T-helper 17 cell (primary cell): ENCODE results near the gene MYADM. TPM values are rescaled to one million over a fixed set of nuclear protein-coding genes. Genes with fewer than 3 reads are reported as not detected.
"Not testable (repeated sequence)": the region's sequence is repeated elsewhere in the genome, so short reads cannot be mapped to it uniquely, and the experiment has no call there.

Experiments used
- ATAC-seq: fragments of 150-1000 bp; cut with Tn5 transposase; 2 replicates; pipeline ENCODE4 v1.10.0; 2021; ENCODE audit warnings: mild to moderate bottlenecking, moderate library complexity
- DNase-seq, 3 donors: peaks; one replicate each; pipeline versions ENCODE4 v3.0.0 to v3.0.0-alpha.2; 2020 to 2021
- H3K9me3 ChIP-seq: one replicate; pipeline ENCODE4 v1.7.0; 2013; ENCODE audit warnings: low read length, mild to moderate bottlenecking; ENCODE audit not compliant: control insufficient read depth, poor library complexity, severe bottlenecking
- H3K27ac Mint-ChIP-seq: one replicate; pipeline ENCODE4 v1.8.0; 2022; ENCODE audit warnings: mild to moderate bottlenecking, moderate library complexity, mixed read lengths
- H3K27me3 Mint-ChIP-seq: one replicate; pipeline ENCODE4 v1.8.0; 2022; ENCODE audit warnings: mixed read lengths
- H3K36me3 Mint-ChIP-seq: one replicate; pipeline ENCODE4 v1.8.0; 2022; ENCODE audit warnings: low read depth, mixed read lengths
- H3K4me1 Mint-ChIP-seq: one replicate; pipeline ENCODE4 v1.8.0; 2022; ENCODE audit warnings: mild to moderate bottlenecking, mixed read lengths
- H3K4me3 Mint-ChIP-seq: one replicate; pipeline ENCODE4 v1.8.0; 2022; ENCODE audit warnings: mild to moderate bottlenecking, moderate library complexity, mixed read lengths
- total RNA-seq, 4 donors: library from RNA in 2 of 4; stranded (reverse) in 2 of 4; gene quantifications; one replicate each; pipeline ENCODE4 v1.2.3 and lab custom pipeline; 2022 to 2026

Gene MYADM
- total RNA-seq, 2 donors from 2014 or later = 392 to 670 TPM

DNA sequence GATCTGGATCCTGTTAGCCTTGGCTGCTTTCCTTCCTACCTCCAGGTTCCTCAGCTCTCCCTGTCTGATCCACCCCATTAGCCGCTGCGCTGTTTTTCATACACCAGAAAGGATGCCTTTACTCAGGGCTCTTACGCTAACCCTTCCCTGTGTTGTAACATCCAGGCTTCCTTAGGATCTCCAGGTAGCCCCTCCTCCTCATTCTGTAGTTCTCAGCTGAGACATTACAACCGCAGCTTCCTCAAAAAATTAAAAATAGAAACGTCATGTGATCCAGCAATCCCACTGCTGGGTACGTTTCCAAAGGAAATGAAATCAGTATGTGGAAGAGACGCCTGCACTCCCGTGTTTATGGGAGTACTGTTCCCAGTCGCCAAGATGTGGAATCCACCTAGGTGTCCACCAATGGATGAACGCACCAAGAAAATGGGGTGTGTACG, 18.4 kb upstream of the MYADM start:
- no peak for ATAC-seq
- no peak overlapping the region for H3K27ac Mint-ChIP-seq
- no peaks in the 10 kb centered on the region for H3K9me3 ChIP-seq
- DNase-seq = no peak
- peaks cover 36% of the 10 kb centered on the region for H3K27me3 Mint-ChIP-seq
- no peak overlapping the region for H3K4me3 Mint-ChIP-seq
- peaks cover 11% of the 10 kb centered on the region for H3K4me1 Mint-ChIP-seq
- no peaks in the 10 kb centered on the region for H3K36me3 Mint-ChIP-seq

DNA sequence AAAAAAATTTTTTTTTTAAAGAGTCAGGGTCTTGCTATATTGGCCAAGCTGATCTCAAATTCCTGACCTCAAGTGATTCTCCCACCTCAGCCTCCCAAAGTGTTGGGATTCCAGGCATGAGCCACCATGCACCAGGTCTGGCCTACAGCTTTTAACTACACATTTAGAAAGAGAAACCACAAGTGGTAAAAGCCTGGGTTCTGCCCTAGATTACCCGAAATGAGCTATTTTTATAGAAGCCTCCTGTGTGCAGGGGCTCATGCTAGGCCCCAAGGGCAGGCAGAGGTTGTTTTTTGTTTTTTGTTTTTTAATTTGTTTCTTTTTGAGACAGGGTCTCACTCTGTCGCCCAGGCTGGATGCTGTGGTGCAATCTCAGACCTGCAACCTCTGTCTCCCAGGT, 14.0 kb upstream of the MYADM start:
- DNase-seq (no peak), ATAC-seq (peak; percentile 50)
- H3K4me1 Mint-ChIP-seq = peaks cover 11% of the 10 kb centered on the region
- H3K36me3 Mint-ChIP-seq = no peaks in the 10 kb centered on the region
- H3K27me3 Mint-ChIP-seq = peaks cover 18% of the 10 kb centered on the region
- no peaks in the 10 kb centered on the region for H3K9me3 ChIP-seq
- H3K27ac Mint-ChIP-seq = no peak overlapping the region
- H3K4me3 Mint-ChIP-seq = no peak overlapping the region

DNA sequence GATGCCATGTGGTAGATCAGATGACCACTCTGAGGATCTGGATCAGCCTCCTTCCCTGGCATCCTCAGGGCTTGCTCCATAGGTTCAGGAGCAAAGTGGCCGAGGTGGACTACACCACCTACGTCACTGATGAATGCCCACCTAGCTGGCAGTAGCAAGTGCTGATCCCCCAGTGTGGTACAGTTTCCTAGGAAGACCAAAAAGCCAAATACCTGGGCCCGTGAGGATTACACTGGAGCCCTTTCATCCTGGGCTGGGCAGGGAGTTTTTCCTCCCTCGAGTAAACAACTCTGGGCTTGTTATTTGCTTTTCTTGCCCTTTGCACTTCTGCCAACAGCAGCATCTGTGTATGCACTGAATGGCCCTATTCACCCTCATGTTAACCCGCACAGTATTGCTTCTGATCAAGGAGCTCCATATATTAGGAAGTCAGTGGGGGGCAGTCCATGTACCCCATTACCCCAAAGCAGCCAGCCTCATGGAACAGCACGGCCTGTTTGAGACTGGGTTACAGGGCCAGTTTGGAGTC, 3.3 kb upstream of the MYADM start:
- Mint-ChIP-seq H3K36me3 (peaks cover 4% of the 10 kb centered on the region), H3K4me1 (peaks cover 12% of the 10 kb centered on the region), H3K4me3 (no peak overlapping the region), H3K27me3 (no peaks in the 10 kb centered on the region), H3K27ac (no peak overlapping the region)
- no peaks in the 10 kb centered on the region for H3K9me3 ChIP-seq
- DNase-seq = no peak
- no peak for ATAC-seq

DNA sequence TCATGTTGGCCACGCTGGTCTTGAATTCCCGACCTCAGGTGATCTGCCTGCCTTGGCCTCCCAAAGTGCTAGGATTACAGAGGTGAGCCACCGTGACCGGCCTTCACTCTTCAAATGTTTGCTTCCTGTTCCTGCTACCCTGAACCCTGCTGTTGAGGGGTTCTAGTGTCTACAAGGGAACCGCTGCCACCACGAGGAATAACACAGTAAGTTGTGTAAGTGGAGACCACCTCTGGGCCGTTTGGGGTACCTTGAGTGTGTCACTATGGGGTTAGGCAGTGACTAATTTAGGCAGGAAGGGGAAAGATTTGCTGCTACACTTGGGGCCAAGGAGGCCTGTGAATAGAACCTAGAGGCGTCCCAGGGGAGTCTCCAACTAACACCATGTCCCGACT, 2.2 kb upstream of the MYADM start:
- no peaks in the 10 kb centered on the region for H3K9me3 ChIP-seq
- Mint-ChIP-seq H3K4me3 (peak overlapping the region; percentile 89), H3K27me3 (no peaks in the 10 kb centered on the region), H3K36me3 (peaks cover 4% of the 10 kb centered on the region), H3K27ac (peak overlapping the region; percentile 100), H3K4me1 (peaks cover 17% of the 10 kb centered on the region)
- ATAC-seq (no peak), DNase-seq (no peak)

DNA sequence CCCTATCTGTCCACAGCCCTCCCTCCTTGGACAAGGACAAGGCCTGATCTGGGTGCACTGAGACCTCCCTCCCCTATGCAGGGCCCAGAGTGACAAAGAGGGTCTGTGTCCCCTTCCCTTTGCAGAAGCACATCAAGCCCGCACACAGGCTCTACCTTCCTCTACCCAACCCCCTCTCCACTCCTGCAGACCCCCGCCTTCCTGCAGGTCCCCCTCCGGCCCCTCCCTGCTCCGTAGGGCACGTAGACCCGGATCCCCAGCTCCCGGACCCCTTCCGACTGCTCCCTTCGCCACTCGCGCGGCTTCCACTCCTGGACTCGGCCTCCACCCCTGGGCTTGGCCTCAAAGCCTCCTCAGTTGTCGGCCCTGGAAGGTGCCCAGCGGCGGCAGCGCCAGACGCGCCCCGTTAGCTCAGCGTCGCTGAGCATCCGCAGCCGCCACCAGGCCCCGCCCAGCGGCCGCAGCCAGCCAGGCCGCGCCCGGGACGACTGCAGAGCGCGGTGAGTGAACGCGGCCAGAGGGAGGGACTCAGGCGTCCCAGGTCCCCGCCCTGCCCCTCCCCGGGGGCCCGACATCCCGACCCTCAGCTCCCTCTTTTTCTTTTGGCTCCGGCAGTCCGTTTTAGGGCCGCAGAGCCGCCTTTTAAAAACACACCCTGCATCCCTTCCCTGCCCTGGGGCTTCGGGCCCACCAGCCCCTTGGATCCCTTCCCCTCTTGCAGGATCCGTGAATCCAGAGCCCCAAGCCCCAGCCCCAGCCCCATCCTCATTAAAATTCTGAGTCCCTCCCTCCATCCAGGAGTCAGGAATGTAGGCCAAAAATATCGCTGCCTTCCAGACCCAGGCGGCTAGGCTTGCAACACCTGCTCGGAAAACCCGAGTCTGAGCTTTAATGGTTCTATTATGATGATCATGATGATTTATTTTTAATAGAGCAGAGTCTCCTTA, 1.5 kb upstream of the MYADM start:
- peak; percentile 59 to 71 (median 65) for DNase-seq
- H3K27ac Mint-ChIP-seq = peak overlapping the region; percentile 100
- peak; percentile 26 for ATAC-seq
- H3K9me3 ChIP-seq = no peaks in the 10 kb centered on the region
- peaks cover 22% of the 10 kb centered on the region for H3K4me1 Mint-ChIP-seq
- H3K27me3 Mint-ChIP-seq = no peaks in the 10 kb centered on the region
- H3K36me3 Mint-ChIP-seq = peaks cover 4% of the 10 kb centered on the region
- peak overlapping the region; percentile 89 for H3K4me3 Mint-ChIP-seq

DNA sequence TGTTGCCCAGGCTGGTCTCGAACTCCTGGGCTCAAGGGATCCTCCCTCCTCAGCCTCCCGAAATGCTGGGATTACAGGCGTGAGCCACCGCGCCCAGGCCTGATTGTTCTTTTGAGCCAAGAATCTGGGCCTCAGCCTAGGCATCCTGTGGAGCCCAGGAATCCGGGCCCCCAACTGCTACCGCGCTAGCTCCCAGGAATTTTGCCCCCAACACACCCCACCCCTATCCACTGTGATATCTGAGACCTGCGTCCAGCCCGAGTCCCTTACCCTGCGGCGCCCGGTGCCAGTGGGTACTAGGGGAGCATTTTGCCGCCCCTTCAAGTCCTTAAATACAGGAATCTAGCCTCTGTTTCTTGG, 838 bp upstream of the MYADM start:
- Mint-ChIP-seq H3K4me1 (peaks cover 27% of the 10 kb centered on the region), H3K36me3 (peaks cover 6% of the 10 kb centered on the region), H3K4me3 (peak overlapping the region; percentile 89), H3K27ac (peak overlapping the region; percentile 100), H3K27me3 (no peaks in the 10 kb centered on the region)
- ATAC-seq (no peak), DNase-seq (no peak)
- no peaks in the 10 kb centered on the region for H3K9me3 ChIP-seq

DNA sequence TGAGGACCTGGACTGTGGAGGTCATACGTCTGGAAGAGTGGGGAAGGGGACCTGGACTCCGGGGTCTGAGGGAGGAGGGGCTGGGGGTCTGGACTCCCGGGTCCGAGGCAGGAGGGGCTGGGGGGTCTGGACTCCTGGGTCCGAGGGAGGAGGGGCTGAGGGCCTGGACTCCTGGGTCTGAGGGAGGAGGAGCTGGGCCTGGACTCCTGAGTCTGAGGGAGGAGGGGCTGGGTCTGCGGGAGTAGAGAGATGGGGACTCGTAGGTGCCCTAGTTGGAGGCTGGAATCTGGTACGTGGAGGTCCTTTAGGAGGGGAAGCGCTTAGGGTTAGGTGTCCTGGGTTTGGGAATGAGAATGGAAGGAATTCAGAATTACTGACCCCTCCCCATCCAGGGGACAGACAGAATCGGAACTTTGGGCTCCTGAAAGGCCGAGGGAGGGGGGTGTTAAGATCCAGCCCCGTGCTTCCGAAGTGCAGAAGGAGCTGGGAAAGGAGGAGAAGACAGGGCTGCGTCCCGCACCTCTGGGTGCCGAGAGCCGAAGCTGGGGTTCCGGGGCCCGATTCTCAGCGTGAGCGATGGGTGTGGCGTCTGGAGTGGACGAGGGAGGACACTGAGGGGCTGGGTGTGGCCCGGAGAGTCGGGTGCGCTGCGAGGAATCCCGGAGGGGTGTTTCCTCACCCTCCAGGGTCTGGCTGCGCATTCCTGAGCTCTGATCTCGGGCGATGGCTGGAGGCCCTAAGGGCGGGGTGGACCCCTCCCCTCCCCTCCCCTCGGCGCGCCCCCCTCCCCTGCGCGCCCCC, 608 bp downstream of the MYADM start:
- Mint-ChIP-seq H3K4me1 (peaks cover 31% of the 10 kb centered on the region), H3K27ac (peak overlapping the region; percentile 100), H3K36me3 (peaks cover 9% of the 10 kb centered on the region), H3K27me3 (no peaks in the 10 kb centered on the region), H3K4me3 (peak overlapping the region; percentile 89)
- DNase-seq = peak in 2 of 3 donors; percentile 38 to 46
- ATAC-seq = no peak
- H3K9me3 ChIP-seq = no peaks in the 10 kb centered on the region

DNA sequence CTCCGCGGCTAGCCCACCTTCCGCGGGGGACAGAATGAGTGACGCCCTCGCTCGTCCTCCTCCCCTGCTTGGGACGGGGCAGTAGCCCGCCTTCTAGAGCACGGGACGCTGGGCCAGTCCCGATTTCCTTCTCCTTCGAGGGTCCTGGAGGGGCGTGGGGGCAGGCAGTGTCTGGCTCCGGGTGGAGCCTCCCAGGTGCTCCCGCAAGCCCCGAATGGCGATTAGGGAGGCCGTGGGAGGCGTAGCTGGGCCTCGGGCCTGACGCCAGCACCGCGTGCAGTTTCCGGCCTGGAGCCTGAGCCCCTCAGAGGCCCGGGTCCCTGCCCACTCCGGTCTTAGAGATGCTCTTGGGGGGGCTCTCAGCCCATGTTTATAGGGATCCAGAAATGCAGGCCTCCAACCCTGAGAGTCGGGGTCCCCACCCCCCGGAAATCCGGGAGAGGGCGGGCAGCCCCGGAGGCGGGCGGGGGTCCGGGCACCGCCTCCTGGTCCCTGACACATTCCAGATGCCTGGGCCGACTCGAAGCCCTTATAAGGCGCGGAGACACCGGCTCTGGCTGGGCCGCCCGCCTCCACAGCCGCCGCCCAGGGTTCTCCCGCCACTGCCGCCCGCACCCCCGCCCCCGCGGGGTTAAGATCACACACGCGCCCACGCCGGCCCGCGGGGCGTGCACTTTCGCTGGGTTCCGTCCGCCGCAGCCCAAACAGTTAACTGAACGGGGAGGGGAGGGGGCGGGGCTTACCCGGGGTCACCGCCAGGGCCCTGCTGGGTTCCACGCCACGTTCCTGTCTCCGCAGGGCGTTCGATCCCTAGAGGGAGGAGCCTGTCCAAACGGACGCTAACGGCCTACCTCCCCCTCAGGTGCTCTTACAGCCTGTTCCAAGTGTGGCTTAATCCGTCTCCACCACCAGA, 1.5 kb downstream of the MYADM start:
- peaks cover 39% of the 10 kb centered on the region for H3K4me1 Mint-ChIP-seq
- H3K36me3 Mint-ChIP-seq = peaks cover 16% of the 10 kb centered on the region
- H3K27me3 Mint-ChIP-seq = no peaks in the 10 kb centered on the region
- no peaks in the 10 kb centered on the region for H3K9me3 ChIP-seq
- ATAC-seq (peak; percentile 52), DNase-seq (peak; percentile 83 to 89 (median 86))
- peak overlapping the region; percentile 89 for H3K4me3 Mint-ChIP-seq
- H3K27ac Mint-ChIP-seq = peak overlapping the region; percentile 100

DNA sequence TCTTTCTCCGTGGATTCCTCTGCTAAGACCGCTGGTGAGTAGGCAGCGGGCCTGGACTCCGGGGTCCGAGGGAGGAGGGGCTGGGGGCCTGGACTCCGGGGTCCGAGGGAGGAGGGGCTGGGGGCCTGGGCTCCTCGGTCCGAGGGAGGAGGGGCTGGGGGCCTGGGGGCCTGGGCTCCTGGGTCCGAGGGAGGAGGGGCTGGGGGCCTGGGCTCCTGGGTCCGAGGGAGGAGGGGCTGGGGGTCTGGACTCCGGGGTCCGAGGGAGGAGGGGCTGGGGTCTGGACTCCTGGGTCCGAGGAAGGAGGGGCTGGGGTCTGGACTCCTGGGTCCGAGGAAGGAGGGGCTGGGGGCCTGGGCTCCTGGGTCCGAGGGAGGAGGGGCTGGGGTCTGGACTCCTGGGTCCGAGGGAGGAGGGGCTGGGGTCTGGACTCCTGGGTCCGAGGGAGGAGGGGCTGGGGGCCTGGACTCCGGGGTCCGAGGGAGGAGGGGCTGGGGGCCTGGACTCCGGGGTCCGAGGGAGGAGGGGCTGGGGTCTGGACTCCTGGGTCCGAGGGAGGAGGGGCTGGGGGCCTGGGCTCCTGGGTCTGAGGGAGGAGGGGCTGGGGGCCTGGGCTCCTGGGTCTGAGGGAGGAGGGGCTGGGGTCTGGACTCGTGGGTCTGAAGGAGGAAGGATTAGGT, 2.3 kb downstream of the MYADM start:
- peaks cover 20% of the 10 kb centered on the region for H3K36me3 Mint-ChIP-seq
- not testable (repeated sequence) for H3K27me3 Mint-ChIP-seq, DNase-seq, ATAC-seq, H3K9me3 ChIP-seq
- peak overlapping the region; percentile 89 for H3K4me3 Mint-ChIP-seq
- H3K27ac Mint-ChIP-seq = peak overlapping the region; percentile 100
- H3K4me1 Mint-ChIP-seq = peaks cover 47% of the 10 kb centered on the region

DNA sequence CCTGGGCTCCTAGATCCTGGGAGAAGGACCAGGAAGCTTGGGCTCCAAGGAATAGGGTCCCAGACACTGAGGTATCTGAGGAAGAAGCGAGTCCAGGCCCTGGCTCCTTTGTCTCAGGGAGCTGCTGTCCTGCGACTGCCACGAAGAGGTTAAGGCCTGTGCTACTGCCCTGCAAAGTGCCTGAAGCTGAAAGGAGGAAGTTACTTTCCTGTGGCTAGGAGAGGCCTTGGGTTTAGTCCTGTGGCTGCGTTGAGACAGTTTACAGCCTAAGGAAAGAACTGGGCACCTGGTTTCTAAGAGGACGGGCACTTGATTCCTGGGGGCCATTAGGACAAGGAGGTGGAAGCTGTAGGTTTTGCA, 2.8 kb downstream of the MYADM start:
- Mint-ChIP-seq H3K27ac (no peak overlapping the region), H3K4me3 (peak overlapping the region; percentile 81), H3K27me3 (no peaks in the 10 kb centered on the region), H3K4me1 (peaks cover 47% of the 10 kb centered on the region), H3K36me3 (peaks cover 20% of the 10 kb centered on the region)
- DNase-seq (no peak), ATAC-seq (no peak)
- no peaks in the 10 kb centered on the region for H3K9me3 ChIP-seq

DNA sequence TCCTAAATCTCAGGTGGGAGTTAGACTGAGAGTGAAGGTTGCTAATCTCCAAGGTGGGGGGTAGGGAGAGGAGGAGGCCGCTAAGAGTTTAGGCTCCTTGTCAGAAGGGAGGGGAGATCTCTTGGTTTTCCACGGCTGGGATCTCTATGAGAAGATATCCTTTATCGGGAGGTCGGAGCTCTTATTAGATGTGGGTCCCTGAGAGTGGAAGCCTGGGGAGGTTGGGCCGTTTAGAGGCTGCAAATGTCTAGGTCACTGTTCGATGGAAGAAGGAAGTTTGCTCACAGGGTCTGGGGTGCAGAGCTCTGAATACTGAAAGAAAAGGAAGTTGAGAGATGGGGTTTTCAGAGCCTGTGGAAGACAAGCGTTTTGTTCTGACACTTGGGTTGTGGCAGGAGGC, 3.8 kb downstream of the MYADM start:
- H3K4me3 Mint-ChIP-seq = peak overlapping the region; percentile 81
- no peaks in the 10 kb centered on the region for H3K27me3 Mint-ChIP-seq
- no peak for ATAC-seq
- no peaks in the 10 kb centered on the region for H3K9me3 ChIP-seq
- DNase-seq = no peak
- H3K36me3 Mint-ChIP-seq = peaks cover 20% of the 10 kb centered on the region
- H3K4me1 Mint-ChIP-seq = peaks cover 45% of the 10 kb centered on the region
- H3K27ac Mint-ChIP-seq = no peak overlapping the region

DNA sequence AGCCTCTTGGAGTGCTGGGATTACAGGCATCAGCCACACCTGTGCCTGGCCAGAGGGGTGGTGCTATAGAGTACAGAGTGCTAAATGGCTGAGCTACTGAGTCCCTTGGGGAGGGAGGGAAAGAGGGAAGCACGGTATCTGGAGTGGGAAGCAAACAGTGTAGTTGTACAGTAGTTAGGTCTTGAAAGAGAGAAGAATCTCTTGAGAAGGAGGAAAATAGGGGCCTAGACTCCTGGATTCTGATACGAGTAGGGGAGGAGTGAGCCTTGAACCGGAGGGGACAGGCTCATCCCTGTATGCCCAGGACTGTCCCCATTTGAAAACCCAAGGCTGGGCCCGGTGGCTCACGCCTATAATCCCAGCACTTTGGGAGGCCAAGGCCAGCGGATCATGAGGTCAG, 5.1 kb downstream of the MYADM start:
- peak overlapping the region; percentile 80 for H3K4me3 Mint-ChIP-seq
- no peaks in the 10 kb centered on the region for H3K27me3 Mint-ChIP-seq
- H3K9me3 ChIP-seq = no peaks in the 10 kb centered on the region
- DNase-seq (no peak), ATAC-seq (no peak)
- H3K4me1 Mint-ChIP-seq = peaks cover 53% of the 10 kb centered on the region
- peaks cover 20% of the 10 kb centered on the region for H3K36me3 Mint-ChIP-seq
- H3K27ac Mint-ChIP-seq = no peak overlapping the region
